Activated T-cell treated with anti-CD3 and anti-CD28 coated beads for 4 hours (primary cell): Measurements from ENCODE around the gene EMC1.
"Not testable (repeated sequence)": the region's sequence is repeated elsewhere in the genome, so short reads cannot be mapped to it uniquely, and the experiment has no call there.

Source experiments
- DNase-seq: peaks from one replicate; pipeline ENCODE4 v3.0.0-alpha.2; 2020

The EMC1 gene

GRCh38 chr1:19251305-19252196 is at the start of gene EMC1, which contains the start of gene MRTO4:
TSS of gene EMC1 (minus strand) at chr1:19251524. CDS start at chr1:19251509, 15 bp downstream.
TSS of gene MRTO4 (plus strand) at chr1:19251805. CDS start at chr1:19251836, 31 bp downstream.
- DNase-seq: peak; percentile 89

GRCh38 chr1:19300211-19300610 is 48.9 kb upstream of the EMC1 start:
- no peak for DNase-seq

- no peak for DNase-seq
Observed at GRCh38 chr1:19294638-19295037, 43.3 kb upstream of the EMC1 start.

GRCh38 chr1:19289244-19289643 is 37.9 kb upstream of the EMC1 start:
- no peak for DNase-seq

- not testable (repeated sequence) for DNase-seq
Observed at GRCh38 chr1:19288324-19289241, 37.3 kb upstream of the EMC1 start, which contains the start of gene AKR7A3. TSS of gene AKR7A3 (minus strand) at chr1:19288770. CDS start at chr1:19288709, 61 bp downstream.

- no peak for DNase-seq
Observed at GRCh38 chr1:19287436-19288185, 36.3 kb upstream of the EMC1 start.

GRCh38 chr1:19285807-19286206 is 34.5 kb upstream of the EMC1 start:
- DNase-seq: not testable (repeated sequence)

GRCh38 chr1:19285366-19285765 is 34.0 kb upstream of the EMC1 start:
- DNase-seq: not testable (repeated sequence)

- no peak for DNase-seq
Observed at GRCh38 chr1:19284881-19285280, 33.6 kb upstream of the EMC1 start.

GRCh38 chr1:19283891-19284290 is 32.6 kb upstream of the EMC1 start:
- no peak for DNase-seq

GRCh38 chr1:19274636-19275035 is 23.3 kb upstream of the EMC1 start:
- no peak for DNase-seq

- not testable (repeated sequence) for DNase-seq
Observed at GRCh38 chr1:19273844-19274531, 22.7 kb upstream of the EMC1 start.

GRCh38 chr1:19273106-19273843 is 22.0 kb upstream of the EMC1 start:
- DNase-seq: no peak

GRCh38 chr1:19272064-19272463 is 20.7 kb upstream of the EMC1 start:
- no peak for DNase-seq

GRCh38 chr1:19270343-19270730 is 19.0 kb upstream of the EMC1 start:
- not testable (repeated sequence) for DNase-seq

GRCh38 chr1:19269427-19270342 is 18.4 kb upstream of the EMC1 start:
- not testable (repeated sequence) for DNase-seq

GRCh38 chr1:19268445-19268844 is 17.1 kb upstream of the EMC1 start:
- no peak for DNase-seq

GRCh38 chr1:19262744-19263143 is 11.4 kb upstream of the EMC1 start:
- DNase-seq: no peak

GRCh38 chr1:19262047-19262446 is 10.7 kb upstream of the EMC1 start:
- no peak for DNase-seq
